Dermis microvascular lymphatic vessel endothelial cell (primary cell): ENCODE data around the gene NRXN2. TPM values are rescaled to one million over a fixed set of nuclear protein-coding genes. Genes with fewer than 3 reads are reported as not detected.

Experiments used
- DNase-seq, 2 donors: peaks; one replicate each; pipeline versions ENCODE4 v3.0.0 to v3.0.0-alpha.2; 2010; ENCODE audit warnings: low read depth in 2 of 2
- total RNA-seq: library from RNA; depleted of rRNA; stranded (reverse); fragments of >200 nt; gene quantifications from 2 replicates; pipeline ENCODE4 v1.2.1, GENCODE V29; 2014

Gene NRXN2
- total RNA-seq, 1 donor from 2014 or later = not detected

- no peak for DNase-seq
Observed at GRCh38 chr11:64759131-64759721, 36.2 kb upstream of the NRXN2 start.

GRCh38 chr11:64758330-64759079 is 35.5 kb upstream of the NRXN2 start:
- DNase-seq = no peak

DNA sequence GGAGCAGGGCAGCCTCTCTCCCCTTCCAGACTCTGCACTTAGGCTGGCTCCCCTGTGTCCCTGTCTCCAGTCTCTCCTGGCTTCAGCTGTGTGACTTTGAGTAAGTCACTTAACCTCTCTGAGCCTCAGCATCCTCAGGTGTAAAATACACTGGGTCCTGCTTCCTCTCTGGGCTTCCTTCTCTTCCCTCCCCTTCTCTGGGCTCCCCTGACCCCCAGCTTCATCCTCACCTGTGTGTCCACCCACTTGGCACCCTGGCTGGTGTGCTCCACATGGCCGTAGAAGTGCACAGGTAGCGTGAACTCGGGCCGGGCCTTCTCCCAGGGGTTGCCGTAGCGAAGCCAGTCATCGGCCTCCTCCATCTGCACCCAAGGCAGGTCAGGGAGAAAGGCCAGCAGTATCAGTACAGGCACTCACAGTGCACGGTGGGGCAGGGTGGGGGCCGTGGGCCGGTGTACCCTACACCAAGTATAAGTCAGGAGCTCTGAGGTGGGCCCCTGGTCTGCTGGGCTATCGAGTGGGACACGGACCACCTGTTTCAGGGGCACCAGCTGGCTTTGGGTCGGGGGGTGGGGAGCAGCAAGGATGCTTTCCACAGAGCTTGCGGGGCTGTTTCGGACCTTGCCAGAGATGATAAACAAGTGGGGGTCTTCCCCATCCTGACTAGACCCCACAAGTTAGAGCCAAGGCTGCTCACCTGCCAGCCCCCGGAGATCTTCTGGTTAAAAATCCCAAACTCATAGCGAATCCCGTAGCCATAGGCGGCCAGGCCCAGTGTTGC is 34.7 kb upstream of the NRXN2 start:
- DNase-seq = no peak

DNA sequence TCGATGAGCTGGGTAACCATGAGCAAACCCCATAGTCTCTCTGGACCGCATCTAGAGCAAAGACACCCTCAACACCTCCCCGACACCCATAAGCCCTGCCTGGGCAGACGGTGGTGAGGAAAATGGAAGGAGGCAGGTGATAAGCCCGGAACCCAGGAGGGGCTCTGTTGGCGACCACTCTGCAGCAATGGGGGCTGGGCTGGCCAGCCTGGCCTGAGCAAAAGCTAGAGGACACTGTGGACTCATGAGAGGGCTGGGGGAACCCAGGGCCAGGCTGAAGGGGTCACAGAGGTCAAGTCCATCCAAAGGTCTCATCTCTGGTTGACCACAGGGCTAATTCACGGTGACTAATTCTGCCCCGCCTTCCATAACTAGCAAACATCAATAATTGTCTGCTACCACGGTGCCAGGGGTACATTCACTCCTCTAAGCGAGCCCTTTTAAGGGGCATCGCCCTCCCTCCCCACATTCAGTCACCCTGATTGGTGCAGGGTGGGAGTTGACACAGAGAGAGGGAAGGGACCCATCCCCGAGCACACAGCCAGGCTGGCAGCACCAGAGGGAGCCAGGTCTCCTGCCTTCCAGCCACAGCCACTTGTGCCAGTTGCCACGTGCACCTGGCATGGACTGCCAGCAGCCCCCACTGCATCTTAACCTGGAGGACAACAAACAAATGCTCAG is 32.8 kb upstream of the NRXN2 start:
- DNase-seq = no peak

DNA sequence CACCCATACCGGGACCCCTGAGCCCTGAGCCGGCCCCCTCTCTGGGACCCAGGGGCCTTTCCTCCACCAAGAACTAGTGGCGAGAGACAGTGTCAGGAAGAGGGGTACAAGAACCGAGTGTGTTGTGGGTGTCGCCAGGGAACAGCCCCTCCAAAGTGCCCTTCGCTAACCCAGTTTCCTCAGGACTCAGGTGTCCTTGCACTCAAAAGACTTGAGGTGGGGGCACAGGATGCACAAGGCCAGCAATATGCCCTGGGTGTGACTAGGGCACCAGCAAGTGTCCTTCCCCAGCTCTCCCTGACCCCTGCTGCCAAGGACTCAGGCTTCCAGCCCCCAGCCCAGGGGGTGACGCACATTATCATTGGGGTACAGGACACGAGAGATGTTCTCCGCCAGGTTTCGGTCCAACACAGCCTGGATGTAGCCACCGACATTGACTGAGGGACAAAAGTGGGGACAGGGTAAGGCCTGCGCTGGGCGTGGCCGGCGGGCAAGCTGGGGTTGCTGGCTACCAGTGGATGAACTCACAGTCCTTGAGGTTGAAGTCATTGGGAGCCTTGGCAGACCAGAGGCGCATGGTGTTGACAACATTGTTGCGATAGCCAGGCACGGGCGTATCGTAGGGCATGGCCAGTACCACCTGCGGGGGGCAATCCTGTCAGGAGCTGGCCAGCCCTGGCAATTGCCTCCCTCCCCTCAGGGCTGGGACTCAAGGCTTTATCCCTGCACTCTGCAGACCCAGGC is 32.1 kb upstream of the NRXN2 start:
- DNase-seq = no peak

GRCh38 chr11:64754124-64754918 is 31.3 kb upstream of the NRXN2 start:
- DNase-seq = no peak

DNA sequence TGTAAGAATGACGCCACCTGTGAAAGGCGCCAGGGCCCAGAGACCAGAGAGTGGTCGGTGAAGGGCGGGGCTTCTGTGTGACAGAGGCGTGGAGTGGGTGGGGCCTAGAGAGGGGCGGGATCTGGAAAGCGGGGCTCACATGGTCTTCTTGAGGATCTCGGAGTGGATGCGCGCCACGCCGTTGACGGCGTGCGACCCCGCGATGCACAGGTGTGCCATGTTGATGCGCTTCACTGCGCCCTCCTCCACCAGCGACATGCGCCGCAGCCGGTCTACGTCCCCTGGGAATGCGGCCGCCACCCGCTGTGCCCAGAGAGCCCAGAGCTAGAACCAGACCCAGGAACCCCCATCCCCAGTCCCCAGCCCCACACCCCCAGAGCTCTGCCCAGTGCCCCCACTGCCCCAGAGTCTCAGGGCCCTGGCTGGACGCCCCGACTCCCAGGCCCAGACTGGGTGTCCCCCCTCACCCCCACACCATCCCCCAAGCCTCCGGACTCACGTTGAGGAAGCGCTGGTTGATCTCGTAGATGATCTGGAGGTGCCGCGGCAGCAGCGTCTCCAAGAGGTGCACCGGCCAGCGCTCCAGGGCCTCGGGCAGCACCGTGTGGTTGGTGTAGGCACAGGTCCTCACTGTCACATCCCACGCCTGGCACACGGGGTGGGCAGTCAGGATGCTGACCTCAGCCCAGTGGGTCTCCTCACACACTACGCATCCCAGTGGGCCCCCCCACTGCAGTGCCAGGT is 30.6 kb upstream of the NRXN2 start:
- no peak for DNase-seq

DNA sequence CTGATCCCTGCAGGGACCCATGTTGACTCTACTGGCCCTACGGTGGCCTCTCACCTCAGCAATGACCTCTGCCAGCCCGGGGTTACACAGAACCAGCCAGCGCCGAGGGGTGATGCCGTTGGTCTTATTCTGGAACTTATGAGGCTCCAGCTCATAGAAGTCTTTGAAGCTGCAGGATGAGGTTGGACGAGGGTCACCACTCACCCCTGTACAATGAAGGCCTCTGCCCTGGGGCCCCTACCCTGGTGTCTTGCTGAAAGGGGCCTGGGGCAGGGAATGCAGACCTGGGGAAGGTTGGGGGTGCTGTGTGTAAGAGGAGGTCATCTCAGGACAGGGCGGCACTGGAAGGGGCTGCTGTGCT is 30.0 kb upstream of the NRXN2 start:
- DNase-seq = no peak

GRCh38 chr11:64752175-64752970 is 29.4 kb upstream of the NRXN2 start:
- DNase-seq = no peak

GRCh38 chr11:64751580-64751979 is 28.6 kb upstream of the NRXN2 start:
- no peak for DNase-seq

- no peak for DNase-seq
Observed at GRCh38 chr11:64751136-64751535, 28.1 kb upstream of the NRXN2 start.

DNA sequence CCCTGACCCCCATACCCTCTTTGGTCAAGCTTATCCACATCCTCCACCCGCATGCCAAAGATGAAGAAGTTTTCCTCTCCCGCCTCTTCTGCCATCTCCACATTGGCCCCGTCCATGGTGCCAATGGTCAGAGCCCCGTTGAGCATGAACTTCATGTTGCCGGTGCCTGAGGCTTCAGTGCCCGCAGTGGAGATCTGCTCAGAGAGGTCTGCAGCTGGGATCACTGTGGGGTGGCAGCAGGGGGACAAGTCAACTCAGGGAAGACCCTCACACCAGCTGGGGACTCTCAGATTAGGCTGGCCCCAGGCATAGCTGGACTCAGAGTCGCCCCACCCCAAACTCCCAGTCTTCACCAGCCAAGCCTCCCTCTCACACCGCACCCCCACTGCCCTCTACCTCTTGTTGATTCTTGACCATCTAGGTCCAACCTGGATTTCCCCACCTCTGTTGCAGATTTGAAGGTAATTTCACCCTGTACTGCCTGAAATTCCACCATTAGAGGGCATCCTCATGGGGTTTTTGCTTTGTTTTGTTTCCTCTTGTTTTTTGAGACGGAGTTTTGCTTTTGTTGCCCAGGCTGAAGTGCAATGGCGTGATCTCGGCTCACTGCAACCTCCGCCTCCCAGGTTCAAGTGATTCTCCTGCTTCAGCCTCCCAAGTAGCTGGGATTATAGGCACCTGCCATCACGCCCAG is 27.5 kb upstream of the NRXN2 start:
- no peak for DNase-seq

- DNase-seq = no peak
Observed at GRCh38 chr11:64747961-64748665, 25.1 kb upstream of the NRXN2 start.

DNA sequence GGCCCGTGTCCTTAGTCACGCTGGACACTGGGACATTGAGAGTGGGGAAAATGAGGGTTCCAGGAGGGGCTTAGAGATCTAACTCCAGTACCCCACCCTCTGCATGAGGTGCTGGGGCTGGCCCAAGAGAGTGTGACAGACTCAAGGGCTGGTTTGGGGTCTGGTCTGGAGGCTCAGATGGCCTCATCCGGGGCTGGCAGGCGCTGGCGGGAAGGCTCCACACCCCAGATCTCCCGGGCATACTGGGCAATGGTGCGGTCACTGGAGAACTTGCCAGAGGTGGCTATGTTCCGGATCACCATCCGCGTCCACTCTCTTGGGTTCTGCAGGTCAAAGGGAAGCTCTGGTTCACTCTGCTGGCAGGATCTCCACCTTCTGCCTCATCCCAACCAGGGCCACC is 23.5 kb upstream of the NRXN2 start:
- DNase-seq = no peak

DNA sequence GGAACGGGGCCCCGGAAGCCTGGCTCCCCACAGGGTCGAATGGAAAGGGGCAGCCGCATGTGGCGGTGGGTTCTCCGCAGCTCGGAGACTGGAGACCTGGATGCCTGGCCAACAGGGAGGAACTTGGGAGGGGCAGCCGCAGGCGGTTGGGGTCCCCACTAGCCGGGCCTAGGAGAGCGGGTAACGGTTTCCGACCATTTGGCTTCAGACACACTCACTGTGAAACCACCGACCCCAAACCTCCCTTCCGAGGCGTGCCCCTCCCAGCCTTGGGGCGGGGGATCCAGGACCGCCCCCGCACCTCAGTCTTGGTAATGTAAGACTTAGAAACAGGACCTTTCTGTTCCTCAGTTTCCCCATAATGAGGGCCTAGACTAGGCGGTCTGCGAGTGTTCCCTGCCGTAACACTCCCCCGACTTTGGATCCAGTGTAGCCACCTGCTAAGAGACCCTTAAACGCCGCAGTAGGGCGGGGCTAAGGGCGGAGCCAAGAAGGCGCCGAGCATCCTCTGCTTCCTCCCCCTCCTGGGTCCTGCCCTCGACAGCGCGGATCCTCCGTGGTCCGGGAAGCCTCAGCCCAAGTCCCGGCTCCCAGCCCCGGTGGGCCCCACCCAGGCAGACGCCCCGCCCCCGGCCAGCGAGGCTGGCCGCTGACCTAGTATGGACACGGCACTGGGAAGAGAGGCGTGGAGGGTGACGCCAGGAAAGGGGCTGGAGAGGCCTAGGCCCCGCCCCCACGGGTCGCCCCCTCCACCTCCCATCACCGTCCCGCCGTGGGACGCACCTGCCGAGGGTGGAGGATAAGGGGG is 22.7 kb upstream of the NRXN2 start:
- peak; percentile 59 to 68 for DNase-seq

DNA sequence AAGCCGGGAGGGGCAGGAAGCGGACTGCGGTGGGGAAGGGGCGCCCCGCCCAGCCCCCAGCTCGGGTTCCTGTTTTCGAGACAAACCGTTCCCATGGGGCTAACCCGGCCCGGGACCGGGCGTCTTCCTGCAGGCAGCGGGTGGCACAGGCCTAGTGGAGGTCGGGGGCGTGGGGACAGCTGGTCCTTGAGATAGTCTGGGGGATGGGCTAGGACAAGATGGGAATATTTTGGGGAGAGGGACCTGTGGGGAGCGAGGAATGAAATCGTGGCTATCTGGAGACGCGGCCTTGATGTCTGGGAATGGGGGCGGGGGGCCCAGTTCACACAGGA is 22.2 kb upstream of the NRXN2 start:
- peak in 1 of 2 donors; percentile 37 for DNase-seq

GRCh38 chr11:64744544-64745188 is 21.7 kb upstream of the NRXN2 start:
- no peak for DNase-seq
